NCI-H82 (cell line): Measurements from ENCODE around the gene CCDC201.

Experiments used
- DNase-seq: peaks from one replicate; lab custom pipeline; 2025; lab: John Stamatoyannopoulos, UW

CCDC201 gene, protein sequence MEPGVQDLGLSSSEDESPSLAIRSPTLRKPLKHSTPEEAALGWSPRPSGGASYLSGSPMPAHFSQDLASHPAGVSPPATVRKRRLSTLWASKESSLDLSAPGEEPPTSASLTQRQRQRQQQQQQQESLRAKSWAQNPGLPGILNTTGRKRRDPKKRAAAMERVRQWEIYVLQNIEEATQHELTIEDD

DNA sequence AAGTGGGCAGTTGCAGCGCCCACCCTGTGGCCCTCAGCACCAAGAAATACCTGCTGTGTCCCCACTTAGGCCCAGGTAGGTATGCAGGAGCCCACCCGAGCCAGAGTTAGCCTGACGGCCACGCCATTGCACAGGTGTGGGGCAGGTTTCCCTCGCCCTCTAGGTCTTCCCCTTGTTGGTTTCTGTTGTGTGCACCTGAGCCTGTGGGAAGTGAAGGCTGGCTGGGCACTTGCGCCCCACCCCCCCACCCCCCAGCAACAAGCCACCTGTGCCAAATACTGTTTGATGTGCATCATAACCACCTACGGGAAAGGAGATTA is at the start of gene CCDC201:
CCDC201 (minus strand) TSS at position 48 of the 320 bp plus-strand sequence. CDS start 75 bp downstream, outside the sequence.
- no peak for DNase-seq

DNA sequence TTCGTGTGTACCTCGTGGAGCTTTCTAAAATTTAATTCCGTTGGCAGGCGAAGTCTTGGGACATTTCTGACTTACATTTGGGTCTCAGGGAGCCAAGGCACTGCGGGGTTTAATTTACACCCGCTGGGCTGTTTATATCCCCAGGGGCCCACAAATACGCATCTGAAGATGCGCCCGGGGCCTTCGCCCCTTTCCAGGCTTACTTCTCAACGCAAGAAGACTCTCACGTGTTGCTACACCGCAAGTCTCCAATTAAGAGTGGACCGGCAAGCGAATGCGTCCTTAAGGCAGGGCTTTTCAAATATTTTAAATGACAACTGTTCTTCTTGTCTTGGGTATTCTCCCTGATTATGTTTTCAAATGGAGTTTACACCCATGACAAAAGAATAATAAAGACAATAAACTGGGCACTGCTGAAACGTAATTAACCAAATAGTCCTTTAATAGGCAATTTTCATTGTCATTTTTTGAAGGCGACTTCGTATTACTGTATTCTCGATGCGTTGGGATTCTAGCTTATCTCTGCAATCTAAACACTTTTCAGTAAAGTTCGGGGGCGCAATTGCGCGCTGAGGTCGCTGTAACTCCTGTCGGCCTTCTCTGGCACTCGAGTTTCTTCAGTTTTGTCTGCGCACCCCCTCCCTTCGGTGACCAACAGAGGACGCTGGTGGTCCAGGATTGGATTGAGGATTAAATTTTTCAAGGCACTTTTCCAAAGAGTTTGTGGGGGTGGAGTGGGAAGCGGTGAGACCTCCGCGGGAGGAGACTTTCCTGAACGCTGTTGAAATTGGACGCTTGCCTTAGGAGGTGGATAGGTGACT is 49.0 kb upstream of the CCDC201 start:
- DNase-seq: peak; percentile 80

DNA sequence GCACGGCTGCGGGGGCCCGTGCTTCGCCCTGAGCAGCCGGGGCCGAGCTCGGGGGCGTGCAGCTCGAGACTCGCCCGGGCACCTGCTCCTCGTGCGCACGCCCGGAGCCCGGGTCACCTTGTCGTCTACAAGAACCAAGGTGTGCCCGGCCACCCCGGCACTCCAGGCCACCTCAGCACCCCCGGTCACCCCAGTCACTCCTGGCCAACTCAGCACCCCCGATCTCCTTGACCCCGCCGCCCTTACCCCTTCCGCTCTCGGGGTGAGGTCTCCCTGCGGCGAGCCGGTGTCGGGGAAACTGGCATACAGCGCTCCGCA is 48.5 kb upstream of the CCDC201 start:
- no peak for DNase-seq

DNA sequence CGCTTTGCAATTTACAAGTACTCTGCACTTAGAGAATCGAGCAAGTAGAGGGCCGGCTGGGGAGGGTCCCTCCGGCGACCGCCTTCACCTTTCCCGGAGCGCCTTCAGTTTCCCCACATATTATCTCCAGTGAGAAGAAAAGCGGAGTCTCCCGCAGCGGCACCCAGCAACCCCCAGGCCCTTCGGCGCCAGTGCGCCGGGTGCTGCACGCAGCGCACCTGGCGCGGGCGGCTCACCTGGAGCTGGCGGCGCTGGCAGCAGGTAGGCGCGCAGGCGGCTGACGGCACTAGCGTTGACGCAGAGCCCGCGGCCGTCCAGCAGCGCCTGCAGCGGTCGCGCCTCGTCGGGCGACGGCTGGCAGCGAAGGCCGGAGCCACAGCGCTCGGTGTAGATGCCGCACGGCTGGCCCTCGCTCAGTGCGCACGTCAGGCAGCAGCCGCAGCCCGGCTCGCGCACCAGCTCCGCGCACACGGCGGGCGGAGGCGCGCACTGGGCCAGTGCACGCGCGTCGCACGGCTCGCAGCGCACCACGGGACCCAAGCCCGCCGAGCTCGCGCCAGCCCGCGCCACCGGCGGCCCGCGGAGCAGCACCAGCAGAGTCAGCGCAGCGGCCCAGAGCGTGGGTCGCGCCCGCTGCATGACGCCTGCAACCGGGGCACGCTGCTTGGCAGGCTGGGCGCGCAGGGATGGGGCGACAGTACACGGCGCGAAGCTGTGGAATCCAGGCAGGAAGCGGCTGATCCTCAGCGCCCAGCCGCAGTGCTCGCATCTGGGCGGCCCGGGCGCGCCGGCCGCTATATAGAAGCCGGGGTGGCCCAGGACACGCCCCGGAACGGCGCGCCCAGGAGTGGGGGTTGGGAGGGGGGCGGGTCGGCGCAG is 47.9 kb upstream of the CCDC201 start, which contains the start of gene IGFBP3:
IGFBP3 (minus strand) TSS at position 771 of the 879 bp plus-strand sequence; CDS start at position 639, 132 bp downstream.
- DNase-seq: peak; percentile 63

DNA sequence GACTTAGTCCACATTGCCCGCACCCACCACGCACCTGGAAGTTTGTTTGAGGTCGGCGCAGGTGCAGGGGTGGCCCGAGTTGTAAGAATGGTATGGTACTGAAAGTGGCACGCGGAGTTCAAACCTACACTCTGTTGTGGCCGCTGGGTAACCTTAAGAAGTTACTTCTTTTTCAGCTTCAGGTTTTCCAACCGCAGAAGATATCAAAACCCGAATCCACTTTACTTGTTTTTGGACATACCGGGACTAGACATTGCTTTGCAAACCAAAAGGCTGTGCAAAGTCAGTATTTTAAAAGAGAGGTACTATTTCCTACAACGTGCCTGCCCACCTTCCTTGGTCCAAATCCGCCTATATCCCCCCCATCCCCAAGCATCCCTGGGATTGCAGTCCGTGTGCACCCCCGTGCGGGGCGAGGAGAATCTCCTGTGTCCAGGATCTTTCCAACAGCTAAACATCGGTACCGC is 47.1 kb upstream of the CCDC201 start:
- no peak for DNase-seq

DNA sequence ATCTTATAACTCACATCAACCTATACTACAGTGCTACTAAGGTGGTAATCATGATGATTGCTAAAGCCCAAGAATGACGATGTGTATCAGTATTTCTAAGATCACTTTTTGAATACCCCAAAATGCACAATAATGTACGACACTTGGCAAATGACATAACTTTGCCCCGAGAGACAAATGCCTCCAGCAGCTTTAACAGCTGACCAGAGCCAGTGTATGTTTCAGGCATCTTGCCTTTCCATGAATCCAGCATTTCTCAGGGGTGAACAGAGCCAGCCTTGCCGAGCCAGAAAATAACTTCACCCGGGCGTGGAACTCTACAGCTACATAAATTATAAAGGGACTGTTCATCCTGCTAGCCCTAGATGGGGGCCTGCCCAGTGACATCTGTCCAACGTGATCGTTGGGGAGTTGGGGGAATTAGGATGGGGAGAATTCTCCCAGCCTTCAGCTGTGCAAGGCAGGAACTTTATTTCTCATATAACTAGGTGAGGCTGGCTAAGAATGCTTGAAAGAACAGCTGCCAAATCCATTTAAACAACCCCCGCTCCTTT is 46.4 kb upstream of the CCDC201 start:
- peak; percentile 79 for DNase-seq

DNA sequence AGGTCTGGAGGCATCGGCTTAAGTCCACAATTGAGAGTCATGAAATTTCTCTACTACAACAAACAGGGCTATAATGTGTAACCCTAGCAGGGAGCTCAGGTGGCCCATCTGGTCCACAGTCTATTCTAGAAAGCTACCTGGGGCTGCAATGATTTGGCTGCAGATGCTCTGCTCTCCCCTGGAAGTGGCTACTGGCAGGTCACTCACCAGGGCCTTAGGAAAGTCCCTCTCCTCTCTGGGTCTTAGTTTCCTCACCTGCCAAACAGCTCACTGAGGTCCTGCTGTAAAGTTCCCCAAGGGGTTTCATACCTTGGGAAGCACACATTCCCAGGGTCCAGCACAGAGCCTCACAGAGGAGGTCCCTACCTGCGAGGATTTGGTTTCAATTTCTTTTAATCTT is 45.7 kb upstream of the CCDC201 start:
- DNase-seq: no peak

DNA sequence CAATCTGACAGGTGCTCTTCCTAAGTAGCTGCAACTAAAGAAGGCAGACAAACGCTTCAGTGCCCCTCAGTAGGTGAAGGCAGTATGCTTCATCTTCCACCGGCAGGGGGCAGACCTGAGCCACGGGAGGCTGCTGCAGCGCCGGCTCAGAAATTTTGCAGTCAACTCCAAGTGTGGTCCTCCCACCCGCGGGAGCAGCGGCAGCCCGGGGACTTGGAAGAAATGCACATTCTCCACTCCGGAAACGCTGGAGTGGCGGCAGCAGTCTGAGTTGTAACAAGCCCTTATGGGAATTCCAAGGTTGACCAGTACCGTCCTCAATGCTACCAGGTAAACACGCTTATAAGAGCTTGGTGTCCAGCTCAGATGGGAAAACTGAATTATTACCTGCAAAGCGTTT is 44.8 kb upstream of the CCDC201 start:
- DNase-seq: peak; percentile 83

DNA sequence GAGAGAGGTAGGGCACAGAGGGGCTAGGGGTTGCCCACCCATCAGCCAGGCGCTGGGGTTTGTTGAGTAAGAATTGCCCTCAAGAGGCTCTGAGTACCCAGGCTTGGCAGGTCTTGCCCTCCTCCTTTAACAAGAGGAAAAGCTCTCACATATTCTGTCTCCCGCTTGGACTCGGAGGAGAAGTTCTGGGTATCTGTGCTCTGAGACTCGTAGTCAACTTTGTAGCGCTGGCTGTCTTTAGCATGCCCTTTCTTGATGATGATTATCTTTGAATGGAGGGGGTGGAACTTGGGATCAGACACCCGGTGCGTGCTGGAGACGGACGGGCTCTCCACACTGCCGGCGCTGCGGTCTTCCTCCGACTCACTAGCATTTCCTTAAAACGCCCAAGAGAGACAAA is 44.2 kb upstream of the CCDC201 start:
- DNase-seq: no peak

DNA sequence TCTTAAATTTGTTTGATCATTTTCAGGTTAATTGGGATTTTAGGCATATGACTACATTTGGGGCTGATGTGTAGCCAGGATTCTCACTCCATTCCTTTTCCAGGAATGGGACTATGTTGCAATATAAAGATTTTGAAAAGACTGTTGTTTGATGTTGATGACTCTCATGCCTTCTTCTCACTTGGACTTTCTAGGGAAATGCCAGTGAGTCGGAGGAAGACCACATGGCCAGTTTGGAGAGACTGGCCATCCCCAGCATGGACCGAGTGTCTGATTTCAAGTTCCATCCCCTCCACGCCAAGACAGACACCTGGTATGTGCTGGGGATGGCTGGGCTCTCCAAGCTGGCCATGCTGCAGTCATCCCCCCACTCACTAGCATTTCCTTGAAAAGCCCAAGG is 42.7 kb upstream of the CCDC201 start:
- DNase-seq: no peak

DNA sequence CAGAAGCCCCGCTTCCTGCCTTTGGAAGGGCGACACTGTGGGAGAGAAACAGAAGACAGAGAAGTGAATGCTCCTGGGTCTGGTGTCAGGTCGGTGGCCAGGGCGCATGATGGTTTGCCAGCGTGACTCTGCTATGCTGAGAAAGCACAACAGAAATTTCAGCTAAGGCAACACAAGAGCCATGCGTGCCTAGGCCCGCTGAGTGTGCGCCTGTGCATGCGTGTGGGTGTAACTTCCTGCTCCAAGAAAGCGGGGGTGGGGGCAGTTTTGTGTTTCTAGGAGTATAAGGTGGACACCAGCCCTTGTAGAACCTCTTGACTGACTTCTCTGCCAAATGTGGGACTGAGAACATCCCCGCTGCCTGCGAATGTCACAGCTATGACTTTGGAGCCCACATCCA is 42.0 kb upstream of the CCDC201 start:
- DNase-seq: no peak

DNA sequence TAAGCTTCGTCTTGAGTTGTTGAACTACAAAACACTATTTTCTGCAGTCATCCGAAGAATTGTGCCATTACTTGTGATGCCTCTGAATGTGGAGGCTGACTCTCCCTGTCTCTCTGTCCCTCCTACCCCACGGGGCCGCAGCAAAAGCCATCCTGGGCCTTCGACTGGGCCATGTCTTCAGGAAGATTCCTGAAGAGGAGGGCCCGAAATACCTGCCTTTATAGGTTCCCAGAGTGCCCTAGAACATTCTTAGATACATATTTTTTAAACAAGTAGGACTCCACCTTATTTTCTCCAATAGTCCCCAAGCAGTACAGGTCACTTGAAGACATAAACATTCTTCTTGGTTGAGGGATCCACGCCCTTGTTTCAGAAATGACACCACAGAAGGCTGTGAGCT is 40.1 kb upstream of the CCDC201 start:
- no peak for DNase-seq

DNA sequence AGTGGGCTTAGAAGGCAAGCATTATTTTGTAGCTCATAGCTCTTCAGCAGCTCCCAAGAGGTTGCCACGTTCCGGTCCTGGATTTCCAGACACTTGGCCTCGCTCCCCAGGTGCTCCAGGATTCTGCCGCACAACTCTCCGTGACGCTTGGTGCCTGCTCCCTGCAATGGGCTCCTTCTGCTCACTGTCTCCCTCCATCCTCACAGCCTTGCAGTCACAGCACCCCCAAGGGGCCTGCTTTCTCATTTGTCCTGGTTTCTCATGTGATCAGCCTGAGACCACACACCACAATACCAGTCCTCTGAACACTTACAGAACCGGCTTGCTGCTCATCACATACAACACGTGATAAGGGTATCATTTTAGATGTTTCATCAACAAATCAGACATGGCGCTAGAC is 38.4 kb upstream of the CCDC201 start:
- DNase-seq: no peak

DNA sequence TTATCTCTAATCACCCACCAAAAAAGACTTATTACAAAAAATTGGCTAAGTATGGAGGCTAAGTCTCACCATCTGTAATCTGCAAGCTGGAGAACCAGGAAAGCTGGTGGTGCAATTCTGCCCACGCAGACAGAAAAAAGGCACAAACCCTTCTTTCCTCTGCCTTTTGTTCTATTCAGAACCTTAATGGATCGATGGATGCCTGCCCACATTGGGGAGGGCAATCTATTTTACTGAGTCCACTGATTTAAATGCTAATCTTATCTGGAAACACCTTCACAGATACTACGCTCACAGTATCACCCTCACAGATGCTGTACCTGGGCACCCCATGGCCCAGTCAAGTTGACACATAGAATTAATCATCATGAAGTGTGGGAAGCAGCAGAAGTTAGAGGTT is 38.0 kb upstream of the CCDC201 start:
- no peak for DNase-seq

DNA sequence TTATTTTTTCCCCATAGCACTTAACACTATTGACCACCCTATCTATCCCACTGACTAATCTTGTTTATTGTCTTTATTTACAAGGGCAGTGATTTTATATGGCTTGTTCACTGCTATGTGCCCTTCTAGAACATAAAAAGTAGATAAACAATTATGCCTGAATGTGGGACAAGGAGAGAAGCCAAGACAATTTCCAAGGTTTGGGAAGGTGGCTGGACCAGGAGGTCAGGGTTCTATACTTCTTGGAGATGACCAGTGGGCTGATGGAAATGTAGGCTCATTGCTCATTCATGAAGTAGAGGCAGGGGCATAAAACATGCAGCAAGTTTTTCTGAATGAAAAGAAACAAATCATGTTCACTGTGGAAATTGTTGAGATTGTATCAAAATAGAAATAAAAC is 36.7 kb upstream of the CCDC201 start:
- DNase-seq: no peak

DNA sequence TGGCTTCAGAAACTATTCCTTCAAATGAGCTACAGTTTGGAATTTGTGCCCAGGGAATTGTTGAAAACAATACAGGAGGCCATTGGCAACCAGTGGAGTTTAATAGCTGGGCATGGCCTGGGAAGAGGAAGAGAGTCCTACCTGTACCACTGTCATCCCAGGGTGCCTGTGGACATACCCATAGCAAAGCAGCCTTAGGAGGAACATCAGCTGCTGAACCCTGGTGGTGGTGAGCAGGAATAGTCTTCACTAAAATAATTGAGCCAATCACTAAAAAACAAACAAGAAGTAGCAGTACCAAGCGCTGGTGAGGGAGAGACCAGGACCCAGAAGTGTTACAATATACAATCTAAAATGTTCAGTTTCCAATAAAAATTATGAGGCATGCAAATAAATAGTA is 29.9 kb upstream of the CCDC201 start:
- DNase-seq: no peak

DNA sequence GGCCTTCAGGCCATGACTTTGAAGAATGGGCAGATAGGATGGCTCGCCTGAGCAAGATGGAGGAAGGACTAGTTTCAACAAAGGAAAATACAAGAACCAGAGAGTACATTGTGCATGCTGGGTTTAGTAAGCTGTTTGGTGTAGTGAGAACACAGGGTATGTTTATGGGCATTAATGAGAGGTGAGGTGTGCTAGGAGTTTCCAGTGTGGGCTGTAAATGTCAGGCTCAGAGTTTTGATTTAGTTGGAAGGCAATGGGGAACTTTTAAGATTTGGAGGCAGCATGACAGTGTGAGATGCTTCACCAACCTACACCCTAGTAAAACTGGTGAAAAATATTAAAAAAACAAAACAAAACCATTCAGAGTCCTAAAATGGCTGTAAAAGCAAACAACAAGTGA is 28.7 kb upstream of the CCDC201 start:
- DNase-seq: no peak

DNA sequence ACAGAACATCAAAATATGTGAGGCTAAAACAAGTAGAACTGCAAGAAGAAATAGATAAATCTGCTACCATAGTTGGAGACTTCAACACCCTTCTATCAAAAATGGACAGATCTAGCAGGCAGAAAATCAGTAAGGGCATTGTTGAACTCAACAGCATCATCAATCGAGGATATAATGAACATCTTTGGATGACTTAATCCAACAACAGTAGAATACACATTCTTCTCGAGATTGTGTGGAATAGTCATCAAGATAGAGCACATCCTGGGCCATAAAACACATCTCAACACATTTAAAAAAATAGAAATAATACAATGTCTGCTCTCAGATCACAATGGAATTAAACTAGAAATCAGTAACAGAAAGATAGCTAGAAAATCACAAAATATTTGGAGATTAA is 25.3 kb upstream of the CCDC201 start:
- DNase-seq: no peak

DNA sequence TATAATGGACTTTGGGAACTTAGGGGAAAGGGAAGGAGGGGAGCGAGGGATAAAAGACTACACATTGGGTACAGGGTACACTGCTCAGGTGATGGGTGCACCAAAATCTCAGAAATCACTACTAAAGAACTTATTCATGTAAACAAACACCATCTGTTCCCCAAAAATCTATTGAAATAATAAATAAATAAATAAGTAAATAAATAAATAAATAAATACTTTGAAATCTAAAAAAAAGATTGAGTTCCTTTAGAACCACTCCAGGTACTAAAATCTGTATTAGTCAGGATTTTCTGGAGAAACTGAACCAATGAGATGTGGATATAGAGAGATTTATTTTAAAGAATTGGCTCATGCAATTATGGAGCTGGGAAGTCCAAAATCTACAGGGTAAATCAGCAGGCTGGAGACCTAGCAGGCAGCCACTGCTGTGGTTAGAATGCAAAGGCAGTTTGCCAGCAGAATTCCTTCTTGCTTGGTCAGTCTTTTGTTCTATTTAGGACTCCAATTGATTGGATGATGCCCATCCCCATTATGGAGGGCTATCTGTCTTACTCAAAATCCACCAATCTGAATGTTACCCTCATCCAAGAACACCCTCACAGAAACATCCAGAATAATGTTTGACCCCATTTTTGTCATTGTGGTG is 24.3 kb upstream of the CCDC201 start:
- no peak for DNase-seq

DNA sequence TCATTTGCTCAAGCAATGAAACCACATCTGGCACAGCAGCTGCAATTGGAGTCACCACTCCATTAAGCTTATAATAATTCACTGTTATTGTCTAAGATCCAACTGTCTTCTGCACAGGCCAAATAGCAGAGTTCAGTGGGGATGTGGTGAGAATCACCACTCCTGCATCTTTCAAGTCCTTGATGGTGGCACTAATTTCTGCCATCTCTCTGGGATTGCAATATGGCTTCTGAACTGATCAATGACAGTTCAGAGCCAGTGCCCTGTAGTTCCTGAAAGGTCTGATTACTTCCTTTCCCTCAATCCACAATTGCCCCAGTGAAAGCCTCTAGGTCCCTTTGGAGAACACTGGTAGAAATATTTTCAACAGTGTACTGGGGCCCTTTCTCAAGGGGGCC is 21.8 kb upstream of the CCDC201 start:
- DNase-seq: no peak

DNA sequence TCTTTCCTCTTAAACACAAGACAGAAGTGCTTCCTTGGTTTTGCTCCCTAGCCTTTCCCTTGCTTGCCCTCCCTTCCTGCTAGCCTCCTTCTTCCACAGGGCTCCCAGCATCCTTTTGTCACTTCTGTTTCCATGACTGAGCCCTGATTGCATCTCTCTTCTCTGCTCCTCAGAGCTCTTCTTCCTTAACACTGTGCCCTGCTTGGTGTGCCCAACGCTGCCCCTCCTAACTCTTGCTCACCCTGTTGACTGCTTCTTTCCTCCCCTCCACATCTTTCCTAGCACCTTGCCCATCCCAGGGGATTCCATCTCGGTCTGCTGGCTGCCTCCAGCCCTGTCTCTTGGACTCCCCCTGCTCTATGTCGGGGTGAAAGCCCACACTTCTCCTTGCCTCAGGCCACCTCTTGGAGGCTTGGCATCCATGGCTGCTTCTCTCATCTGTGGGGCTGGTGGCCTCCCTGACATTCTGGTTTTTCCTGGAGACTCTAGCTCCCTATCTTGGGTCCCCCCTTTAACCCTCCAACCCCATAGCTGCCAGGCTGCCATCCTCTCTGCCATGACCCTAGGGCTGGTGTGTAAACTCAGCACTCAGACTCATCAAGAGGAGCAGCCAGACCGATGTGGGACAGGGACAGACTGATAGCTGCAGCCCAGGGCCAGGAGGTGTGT is 21.2 kb upstream of the CCDC201 start:
- DNase-seq: no peak
